Gastroesophageal sphincter (tissue), 4 donors: ENCODE measurements around the gene EXD3. TPM values are rescaled to one million over a fixed set of nuclear protein-coding genes. Genes with fewer than 3 reads are reported as not detected.

Experiments
- ATAC-seq: fragments of 150-250 bp; one replicate; pipeline ENCODE4 v1.9.1; 2016; ENCODE audit warnings: mild to moderate bottlenecking, moderate library complexity
- H3K27ac ChIP-seq, 4 donors: fragments of 200-600 bp; sonication (generic) in 3 of 4; 1 replicate in 3 of 4; 2 replicates in 1 of 4; pipeline ENCODE4 v1.5.1; 2016 to 2019
- H3K27me3 ChIP-seq: fragments of 200-600 bp; sonication (generic); one replicate; pipeline ENCODE4 v1.5.1; 2019
- H3K36me3 ChIP-seq, 2 donors: fragments of 200-600 bp; sonication (generic); one replicate each; pipeline ENCODE4 v1.5.1; 2019; ENCODE audit warnings: control low read depth in 1 of 2
- H3K4me1 ChIP-seq, 3 donors: fragments of 200-600 bp; sonication (generic); 1 replicate in 2 of 3; 2 replicates in 1 of 3; pipeline ENCODE4 v1.5.1; 2016 to 2019; ENCODE audit warnings: control low read depth in 2 of 3
- H3K4me3 ChIP-seq, 2 donors: fragments of 200-600 bp; sonication (generic); one replicate each; pipeline ENCODE4 v1.5.1; 2019; ENCODE audit warnings: mild to moderate bottlenecking in 1 of 2, moderate library complexity in 1 of 2
- H3K9me3 ChIP-seq, 3 donors: fragments of 200-600 bp; sonication (generic); one replicate each; pipeline ENCODE4 v1.5.1; 2017 to 2019; ENCODE audit warnings: control low read depth in 2 of 3
- CTCF ChIP-seq, 4 experiments: fragments of 200-600 bp in 2 of 4; fragments of 450-650 bp in 2 of 4; sonication (generic) in 1 of 4; IDR thresholded peaks; one replicate each; pipeline ENCODE4 v1.5.1; 2017 to 2019; ENCODE audit warnings: antibody characterized with exemption in 4 of 4, mild to moderate bottlenecking in 2 of 4, moderate library complexity in 2 of 4
- EP300 ChIP-seq: sonication (generic); formaldehyde crosslinking; IDR thresholded peaks from one replicate; pipeline ENCODE4 v1.6.1; 2017; ENCODE audit warnings: antibody characterized with exemption, mild to moderate bottlenecking
- POLR2A ChIP-seq, 2 donors: fragments of 450-650 bp; IDR thresholded peaks; one replicate each; pipeline ENCODE4 v1.6.1; 2017; ENCODE audit warnings: antibody characterized with exemption in 2 of 2, mild to moderate bottlenecking in 2 of 2, moderate library complexity in 1 of 2
- POLR2AphosphoS5 ChIP-seq: sonication (generic); formaldehyde crosslinking; IDR thresholded peaks from one replicate; pipeline ENCODE4 v1.6.1; 2017; ENCODE audit warnings: antibody characterized with exemption
- WGBS, 2 donors: methylation state at CpG; one replicate each; pipeline ENCODE4 v1.1.5; 2018; ENCODE audit warnings: low coverage in 1 of 2; 5-methylcytosine and 5-hydroxymethylcytosine counted together
- total RNA-seq, 4 donors: library from RNA; depleted of rRNA; stranded (reverse); fragments of >200 nt; gene quantifications; one replicate each; pipeline ENCODE4 v1.1.0, GENCODE V29; 2016

The EXD3 gene
- total RNA-seq, 4 donors from 2014 or later = 3.7 to 29.7 (median 10.9) TPM

DNA sequence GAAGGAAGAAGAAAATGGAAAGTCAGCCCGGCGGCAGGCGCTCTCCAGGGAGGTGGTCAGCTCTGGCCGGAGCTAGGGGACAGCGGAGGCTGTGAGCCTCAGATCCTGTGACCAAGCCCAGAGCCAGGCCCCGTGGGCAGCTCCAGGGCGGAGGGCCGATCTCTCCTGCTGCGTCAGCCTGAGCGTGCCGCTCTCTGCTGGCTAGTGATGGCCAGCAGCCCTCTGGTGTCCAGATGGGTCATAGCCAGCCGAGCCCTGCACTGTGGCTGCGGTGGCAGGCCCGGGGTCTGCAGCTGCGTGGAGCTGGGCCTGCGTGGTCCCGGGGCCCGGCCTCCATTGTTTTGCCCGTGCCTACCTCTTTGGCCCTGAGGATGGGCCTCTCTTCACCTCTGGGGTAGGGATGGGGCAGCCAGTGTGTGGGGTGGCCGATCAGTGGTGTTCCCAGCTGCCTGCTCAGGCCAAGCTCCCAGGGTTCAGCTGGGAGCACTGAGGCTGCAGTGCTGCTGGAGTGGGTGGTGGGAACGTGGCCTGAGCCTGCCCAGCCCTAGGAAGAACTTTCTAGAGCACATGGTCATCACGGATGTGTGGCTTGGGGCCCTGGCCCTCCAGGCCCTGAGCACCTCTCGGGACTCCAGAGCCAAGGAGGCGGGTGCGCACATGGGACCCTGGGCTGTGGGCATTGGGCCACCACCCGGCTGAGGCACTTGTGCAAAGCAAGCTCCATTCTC lies 103.8 kb downstream of the EXD3 start:
- Histone ChIP-seq H3K27me3 (peaks cover 33% of the 10 kb centered on the region), H3K4me3 (no peak overlapping the region), H3K36me3 (peaks cover 0 to 8% of the 10 kb centered on the region in 2 donors), H3K9me3 (no peaks in the 10 kb centered on the region), H3K27ac (peak overlapping the region in 2 of 4 donors; percentile 10 to 66), H3K4me1 (peaks cover 0 to 38% (median 12%) of the 10 kb centered on the region in 3 donors)
- TF ChIP-seq CTCF (IDR thresholded peaks at IDR 0.05) (peak in 3 of 4 experiments; percentile 19 to 43 (median 31)), EP300 (no peak), POLR2A (IDR thresholded peaks at IDR 0.05) (no peak)
- WGBS, 2 donors = 84% methylated on average over 5 of the region's 26 CpGs; no CpG with 5 or more reads in 1 of the 2 donors
- ATAC-seq = peak; percentile 54

DNA sequence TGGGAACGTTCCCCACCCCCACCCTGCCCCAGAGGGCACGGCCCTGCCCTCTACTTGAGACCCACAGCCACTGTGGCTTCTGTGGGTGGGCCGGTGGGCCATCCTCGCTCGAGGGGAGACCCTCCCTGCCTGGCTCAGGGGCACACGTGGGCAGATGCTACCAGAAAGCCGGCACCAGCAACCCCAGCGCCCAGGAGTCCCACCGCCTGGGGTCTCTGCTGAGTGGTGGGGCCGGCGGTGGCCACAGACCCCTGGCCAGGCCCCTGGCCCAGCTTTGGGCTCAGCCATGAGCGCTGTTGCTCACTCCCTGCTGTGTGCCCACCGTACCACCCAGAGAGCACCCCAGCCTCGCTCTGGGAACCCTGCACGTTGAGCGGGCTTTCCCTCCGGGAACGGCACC lies 104.4 kb downstream of the EXD3 start:
- TF ChIP-seq EP300 (no peak), POLR2AphosphoS5 (no peak), POLR2A (IDR thresholded peaks at IDR 0.05) (no peak)
- H3K36me3 ChIP-seq = peaks cover 0 to 8% of the 10 kb centered on the region in 2 donors
- peaks cover 0 to 38% (median 12%) of the 10 kb centered on the region in 3 donors for H3K4me1 ChIP-seq
- H3K4me3 ChIP-seq = no peak overlapping the region
- ATAC-seq = no peak
- H3K9me3 ChIP-seq = no peaks in the 10 kb centered on the region
- peak overlapping the region in 1 of 4 donors; percentile 66 for H3K27ac ChIP-seq
- 100% methylated on average over 1 of the region's 18 CpGs; no CpG with 5 or more reads in 1 of the 2 donors for WGBS, 2 donors
- peaks cover 33% of the 10 kb centered on the region for H3K27me3 ChIP-seq

GRCh38 chr9:137317718-137318511 lies 105.0 kb downstream of the EXD3 start:
- 40 to 100% methylated on average over 1 to 2 of the region's 24 CpGs for WGBS, 2 donors
- Histone ChIP-seq H3K9me3 (no peaks in the 10 kb centered on the region), H3K27me3 (peaks cover 33% of the 10 kb centered on the region), H3K4me1 (peaks cover 0 to 38% (median 12%) of the 10 kb centered on the region in 3 donors), H3K4me3 (no peak overlapping the region), H3K27ac (peak overlapping the region in 1 of 4 donors; percentile 66), H3K36me3 (peaks cover 0 to 8% of the 10 kb centered on the region in 2 donors)
- no peak for ATAC-seq
- TF ChIP-seq POLR2A (IDR thresholded peaks at IDR 0.05) = no peak
- no peak for TF ChIP-seq EP300
- no peak for TF ChIP-seq CTCF (IDR thresholded peaks at IDR 0.05)
- no peak for TF ChIP-seq POLR2AphosphoS5

DNA sequence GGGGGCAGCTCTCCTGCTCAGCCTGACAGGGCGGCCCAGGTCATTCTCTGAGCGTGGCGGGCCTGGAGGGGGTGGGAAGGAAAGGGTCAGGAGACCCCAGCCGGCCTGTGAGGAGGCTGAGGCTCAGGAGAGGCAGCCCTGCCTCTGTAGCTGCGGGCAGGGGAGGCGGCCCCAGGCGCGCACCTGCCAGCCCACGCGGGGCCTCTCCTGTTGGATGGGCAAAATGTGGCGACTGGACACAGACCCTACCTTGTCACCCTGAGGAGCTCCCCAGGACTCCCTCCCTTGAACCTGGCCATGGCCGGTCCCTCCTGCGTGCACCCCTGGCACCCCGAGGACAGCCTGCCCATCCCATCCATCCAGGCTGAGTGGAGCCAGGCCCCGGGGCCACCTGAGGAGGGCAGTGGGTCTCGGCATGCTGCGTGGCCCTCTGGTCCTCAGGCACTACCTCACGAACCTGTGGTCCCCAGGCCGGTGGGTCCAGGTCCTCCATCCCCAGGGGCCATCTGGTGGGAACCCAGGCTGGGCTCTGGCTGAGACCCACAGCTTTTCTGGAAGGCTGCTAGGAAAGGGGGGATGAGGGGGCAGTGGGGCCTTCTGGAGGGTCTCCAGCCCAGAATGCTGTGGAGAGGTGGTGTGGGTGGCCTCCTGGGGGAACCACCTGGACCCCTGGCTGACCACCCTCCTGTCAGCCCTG lies 105.8 kb downstream of the EXD3 start:
- Histone ChIP-seq H3K27ac (peak overlapping the region in 1 of 4 donors; percentile 66), H3K36me3 (peaks cover 0 to 8% of the 10 kb centered on the region in 2 donors), H3K27me3 (peaks cover 33% of the 10 kb centered on the region), H3K4me1 (peaks cover 0 to 38% (median 12%) of the 10 kb centered on the region in 3 donors), H3K4me3 (no peak overlapping the region), H3K9me3 (no peaks in the 10 kb centered on the region)
- WGBS, 2 donors = 100% methylated on average over 1 of the region's 19 CpGs; no CpG with 5 or more reads in 1 of the 2 donors
- ATAC-seq = no peak
- TF ChIP-seq POLR2A (IDR thresholded peaks at IDR 0.05) (no peak), EP300 (no peak), CTCF (IDR thresholded peaks at IDR 0.05) (no peak), POLR2AphosphoS5 (no peak)
